Body of pancreas (tissue), 4 donors: ENCODE measurements around the gene SMIM29. TPM values are rescaled to one million over a fixed set of nuclear protein-coding genes. Genes with fewer than 3 reads are reported as not detected.

Experiments
- ATAC-seq: fragments of 150-250 bp; one replicate; pipeline ENCODE4 v1.9.1; 2016
- DNase-seq, 4 donors: peaks; one replicate each; pipeline ENCODE4 v3.0.0-alpha.2; 2019
- H3K27ac ChIP-seq, 4 donors: fragments of 200-600 bp; sonication (generic); 1 replicate in 3 of 4; 2 replicates in 1 of 4; pipeline versions ENCODE4 v1.5.1 to v1.6.1; 2016 to 2019; ENCODE audit warnings: mild to moderate bottlenecking in 1 of 4, mixed read lengths in 1 of 4, moderate library complexity in 1 of 4
- H3K27me3 ChIP-seq, 2 donors: fragments of 200-600 bp; sonication (generic); one replicate each; pipeline ENCODE4 v1.6.0; 2016; ENCODE audit warnings: mild to moderate bottlenecking in 1 of 2
- H3K36me3 ChIP-seq, 2 donors: fragments of 200-600 bp; sonication (generic); replicated peaks in 1 of 2; 2 replicates each; pipeline ENCODE4 v1.5.1; 2016; ENCODE audit warnings: low read depth in 2 of 2; ENCODE audit not compliant: insufficient read depth in 1 of 2
- H3K4me1 ChIP-seq: fragments of 200-600 bp; sonication (generic); one replicate; pipeline ENCODE4 v1.6.0; 2016
- H3K4me3 ChIP-seq, 2 donors: fragments of 200-600 bp; sonication (generic); 1 replicate in 1 of 2; 2 replicates in 1 of 2; pipeline ENCODE4 v1.5.1; 2016 to 2019
- H3K9me3 ChIP-seq, 3 donors: fragments of 200-600 bp; sonication (generic); 1 replicate in 2 of 3; 2 replicates in 1 of 3; pipeline ENCODE4 v1.5.1; 2016
- POLR2A ChIP-seq, 3 donors: fragments of 450-650 bp; IDR thresholded peaks; one replicate each; pipeline ENCODE4 v1.6.1; 2016; ENCODE audit warnings: antibody characterized with exemption in 3 of 3, mild to moderate bottlenecking in 2 of 3
- WGBS, 2 donors: methylation state at CpG; one replicate each; pipeline ENCODE4 v1.1.5; 2017; 5-methylcytosine and 5-hydroxymethylcytosine counted together
- intact Hi-C: fragments of 100-400 bp; cut with DNase I; formaldehyde crosslinking; loops from one replicate; pipeline ENCODE4 v1.15.1; 2023
- total RNA-seq, 2 donors: library from RNA; depleted of rRNA; stranded (reverse); fragments of >200 nt; gene quantifications; one replicate each; pipeline ENCODE4 v1.1.0, GENCODE V29; 2016
- TF ChIP-seq, protein P1 (sequence below), 7 experiments: fragments of 450-650 bp in 4 of 7; fragments of 200-600 bp in 3 of 7; sonication (generic) in 3 of 7; IDR thresholded peaks; one replicate each; pipeline ENCODE4 v1.5.1; 2016 to 2019; ENCODE audit warnings: antibody characterized with exemption in 7 of 7

SMIM29 gene
- total RNA-seq, 2 donors from 2014 or later = 8.6 to 21.5 TPM

- WGBS, 2 donors = 84 to 90% methylated on average over 3 of the region's 3 CpGs
- no peak for DNase-seq
- TF ChIP-seq, protein P1, sequence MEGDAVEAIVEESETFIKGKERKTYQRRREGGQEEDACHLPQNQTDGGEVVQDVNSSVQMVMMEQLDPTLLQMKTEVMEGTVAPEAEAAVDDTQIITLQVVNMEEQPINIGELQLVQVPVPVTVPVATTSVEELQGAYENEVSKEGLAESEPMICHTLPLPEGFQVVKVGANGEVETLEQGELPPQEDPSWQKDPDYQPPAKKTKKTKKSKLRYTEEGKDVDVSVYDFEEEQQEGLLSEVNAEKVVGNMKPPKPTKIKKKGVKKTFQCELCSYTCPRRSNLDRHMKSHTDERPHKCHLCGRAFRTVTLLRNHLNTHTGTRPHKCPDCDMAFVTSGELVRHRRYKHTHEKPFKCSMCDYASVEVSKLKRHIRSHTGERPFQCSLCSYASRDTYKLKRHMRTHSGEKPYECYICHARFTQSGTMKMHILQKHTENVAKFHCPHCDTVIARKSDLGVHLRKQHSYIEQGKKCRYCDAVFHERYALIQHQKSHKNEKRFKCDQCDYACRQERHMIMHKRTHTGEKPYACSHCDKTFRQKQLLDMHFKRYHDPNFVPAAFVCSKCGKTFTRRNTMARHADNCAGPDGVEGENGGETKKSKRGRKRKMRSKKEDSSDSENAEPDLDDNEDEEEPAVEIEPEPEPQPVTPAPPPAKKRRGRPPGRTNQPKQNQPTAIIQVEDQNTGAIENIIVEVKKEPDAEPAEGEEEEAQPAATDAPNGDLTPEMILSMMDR (IDR thresholded peaks at IDR 0.05) = no peak
- ATAC-seq = no peak
- H3K9me3 ChIP-seq = no peaks in the 10 kb centered on the region
- H3K4me3 ChIP-seq = no peak overlapping the region
- no peaks in the 10 kb centered on the region for H3K27me3 ChIP-seq
- H3K27ac ChIP-seq = no peak overlapping the region
- intact Hi-C loops = no loop called here
- no peaks in the 10 kb centered on the region for H3K36me3 ChIP-seq
- H3K4me1 ChIP-seq = peaks cover 32% of the 10 kb centered on the region
Measured at GRCh38 chr6:34239500-34239825, 9.3 kb downstream of the SMIM29 start.

- H3K27me3 ChIP-seq = no peaks in the 10 kb centered on the region
- no peak overlapping the region for H3K27ac ChIP-seq
- no peak for ATAC-seq
- H3K36me3 ChIP-seq = no peaks in the 10 kb centered on the region
- DNase-seq = no peak
- intact Hi-C loops = no loop called here
- no peaks in the 10 kb centered on the region for H3K9me3 ChIP-seq
- H3K4me3 ChIP-seq = no peak overlapping the region
- WGBS, 2 donors = 80 to 85% methylated on average over 13 to 14 of the region's 14 CpGs
- no peak for TF ChIP-seq POLR2A (IDR thresholded peaks at IDR 0.05)
- TF ChIP-seq, protein P1 (IDR thresholded peaks at IDR 0.05) = no peak
- peaks cover 26% of the 10 kb centered on the region for H3K4me1 ChIP-seq
Measured at GRCh38 chr6:34238585-34239499, 10.0 kb downstream of the SMIM29 start.

- 1 to 7% methylated on average over 28 to 55 of the region's 64 CpGs for WGBS, 2 donors
Measured at GRCh38 chr6:34237722-34238584, 10.9 kb downstream of the SMIM29 start.

DNA sequence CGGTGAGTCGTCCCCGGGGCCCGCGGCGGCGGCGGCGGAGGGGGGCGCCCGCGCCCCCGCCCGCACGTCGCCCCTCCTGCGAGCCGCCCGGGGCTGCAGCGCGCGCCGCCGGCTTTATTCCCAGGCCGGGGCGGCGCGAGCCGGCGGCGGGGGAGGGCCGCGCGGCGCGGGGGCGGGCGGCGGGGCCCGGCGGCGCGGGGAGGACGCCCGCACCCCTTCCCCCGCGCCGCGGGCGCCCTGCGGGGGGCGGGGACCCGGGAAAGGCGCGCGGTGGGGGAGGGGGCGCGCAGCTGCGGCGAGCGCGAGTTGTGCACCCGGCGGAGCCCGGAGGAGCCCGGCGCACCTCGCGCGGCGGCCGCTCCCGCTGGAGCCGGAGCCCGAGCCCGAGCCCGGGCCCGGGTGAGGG lies 11.5 kb downstream of the SMIM29 start:
- H3K27me3 ChIP-seq = no peaks in the 10 kb centered on the region
- no peaks in the 10 kb centered on the region for H3K9me3 ChIP-seq
- peak; percentile 45 for ATAC-seq
- H3K4me1 ChIP-seq = peaks cover 26% of the 10 kb centered on the region
- peak in 2 of 4 donors; percentile 35 to 57 for DNase-seq
- peak overlapping the region; percentile 9 to 94 (median 80) for H3K27ac ChIP-seq
- intact Hi-C loops = no loop called here
- no peaks in the 10 kb centered on the region for H3K36me3 ChIP-seq
- WGBS, 2 donors = 0% methylated on average over 5 of the region's 78 CpGs; no CpG with 5 or more reads in 1 of the 2 donors
- TF ChIP-seq, protein P1 (IDR thresholded peaks at IDR 0.05) = no peak
- TF ChIP-seq POLR2A (IDR thresholded peaks at IDR 0.05) = no peak
- H3K4me3 ChIP-seq = peak overlapping the region in 1 of 2 donors; percentile 55

More at GRCh38 chr6:34237722-34238584, 10.9 kb downstream of the SMIM29 start:
- H3K4me1 ChIP-seq = peaks cover 26% of the 10 kb centered on the region
- no peaks in the 10 kb centered on the region for H3K9me3 ChIP-seq
- H3K4me3 ChIP-seq = peak overlapping the region; percentile 22 to 55
- DNase-seq (peak in 3 of 4 donors; percentile 46 to 68 (median 47)), ATAC-seq (peak; percentile 17)
- intact Hi-C loops = no loop called here
- H3K36me3 ChIP-seq = no peaks in the 10 kb centered on the region
- no peak for TF ChIP-seq POLR2A (IDR thresholded peaks at IDR 0.05)
- TF ChIP-seq, protein P1 (IDR thresholded peaks at IDR 0.05) = peak in 4 of 7 experiments; percentile 14 to 39 (median 28)
- H3K27me3 ChIP-seq = no peaks in the 10 kb centered on the region
- H3K27ac ChIP-seq = peak overlapping the region; percentile 9 to 78 (median 69)
